SK-N-SH (cell line): Measurements from ENCODE around the gene ARID4A. TPM values are rescaled to one million over a fixed set of nuclear protein-coding genes. Genes with fewer than 3 reads are reported as not detected.

Experiments
- CTCF ChIA-PET: fragments of 300-600, 350-600 bp; formaldehyde crosslinking; extraction: SDS; loops from one replicate; lab custom pipeline; 2021; lab: Yijun Ruan, JAX
- POLR2A ChIA-PET: fragments of 350-600 bp; sonication (Branson Sonifier 250); formaldehyde crosslinking; extraction: SDS; loops from one replicate; lab custom pipeline; 2020; ENCODE audit warnings: antibody characterized with exemption, inconsistent platforms; lab: Yijun Ruan, JAX
- DNase-seq: peaks from one replicate; pipeline ENCODE4 v3.0.0; 2012
- H2AFZ ChIP-seq: fragments of 200-600 bp; sonication (generic); 2 replicates; pipeline ENCODE4 v1.8.1; 2016; ENCODE audit warnings: antibody characterized with exemption, mild to moderate bottlenecking, low read depth
- H3F3A ChIP-seq: fragments of 200-600 bp; sonication (generic); replicated peaks from 2 replicates; pipeline ENCODE3; 2016; ENCODE audit warnings: antibody characterized with exemption, mild to moderate bottlenecking; ENCODE audit not compliant: insufficient read depth
- H3K27ac ChIP-seq, 2 experiments: fragments of 200-500 bp in 1 of 2; fragments of 200-600 bp in 1 of 2; sonication (Bioruptor generic) in 1 of 2; sonication (generic), shearing (Covaris generic) in 1 of 2; 2 replicates each; pipeline versions ENCODE4 v1.5.1 to v1.6.1; 2014 to 2016; ENCODE audit warnings: low read depth in 2 of 2, inconsistent platforms in 1 of 2, low read length in 1 of 2, mild to moderate bottlenecking in 1 of 2, mixed read lengths in 1 of 2
- H3K27me3 ChIP-seq: fragments of 200-600 bp; sonication (generic), shearing (Covaris generic); 2 replicates; pipeline ENCODE4 v1.6.1; 2016; ENCODE audit warnings: mixed run types; ENCODE audit not compliant: insufficient read depth
- H3K36me3 ChIP-seq, 2 experiments: fragments of 200-500 bp in 1 of 2; fragments of 200-600 bp in 1 of 2; sonication (Bioruptor generic) in 1 of 2; sonication (generic) in 1 of 2; replicated peaks in 1 of 2; 2 replicates each; pipeline versions ENCODE3 to v1.5.1; 2014 to 2016; ENCODE audit warnings: low read length in 1 of 2, mild to moderate bottlenecking in 1 of 2; ENCODE audit not compliant: insufficient read depth in 2 of 2, control insufficient read depth in 1 of 2
- H3K4me1 ChIP-seq, 2 experiments: fragments of 200-500 bp in 1 of 2; fragments of 200-600 bp in 1 of 2; sonication (Bioruptor generic) in 1 of 2; sonication (generic), shearing (Covaris generic) in 1 of 2; 2 replicates each; pipeline versions ENCODE4 v1.5.1 to v1.6.1; 2014 to 2016; ENCODE audit warnings: low read depth in 1 of 2, low read length in 1 of 2, mixed run types in 1 of 2; ENCODE audit not compliant: insufficient read depth in 2 of 2, control insufficient read depth in 1 of 2
- H3K4me2 ChIP-seq: fragments of 200-600 bp; sonication (generic), shearing (Covaris generic); 2 replicates; pipeline ENCODE4 v1.6.1; 2017; ENCODE audit warnings: mixed run types
- H3K4me3 ChIP-seq, 2 experiments: fragments of 200-500 bp in 1 of 2; fragments of 200-600 bp in 1 of 2; sonication (Bioruptor generic) in 1 of 2; sonication (generic), shearing (Covaris generic) in 1 of 2; 2 replicates each; pipeline versions ENCODE4 v1.5.1 to v1.8.1; 2014 to 2016; ENCODE audit warnings: low read depth in 2 of 2, inconsistent platforms in 1 of 2, low read length in 1 of 2, mild to moderate bottlenecking in 1 of 2, mixed read lengths in 1 of 2, moderate library complexity in 1 of 2
- H3K79me2 ChIP-seq: fragments of 200-600 bp; sonication (generic); 2 replicates; pipeline ENCODE4 v1.8.1; 2017; ENCODE audit warnings: mild to moderate bottlenecking; ENCODE audit not compliant: insufficient read depth
- H3K9ac ChIP-seq: fragments of 200-600 bp; sonication (generic); 2 replicates; pipeline ENCODE4 v1.6.1; 2017; ENCODE audit warnings: mixed run types
- H3K9me2 ChIP-seq: fragments of 200-600 bp; sonication (generic); 2 replicates; pipeline ENCODE4 v1.6.1; 2017; ENCODE audit warnings: mixed run types
- H3K9me3 ChIP-seq: fragments of 200-600 bp; sonication (generic); 2 replicates; pipeline ENCODE4 v1.6.1; 2017; ENCODE audit warnings: mixed run types, mild to moderate bottlenecking, moderate library complexity
- H4K20me1 ChIP-seq: fragments of 200-600 bp; sonication (generic); 2 replicates; pipeline ENCODE4 v1.6.1; 2017; ENCODE audit warnings: mild to moderate bottlenecking, mixed run types; ENCODE audit not compliant: insufficient read depth
- ELF1 ChIP-seq: IDR thresholded peaks from 2 replicates; pipeline ENCODE4 v1.4.0; 2012
- GABPA ChIP-seq: IDR thresholded peaks from 2 replicates; pipeline ENCODE4 v1.4.0; 2012; ENCODE audit warnings: low read depth, mild to moderate bottlenecking
- MXI1 ChIP-seq: IDR thresholded peaks from 2 replicates; pipeline ENCODE4 v1.6.1; 2012; ENCODE audit warnings: mild to moderate bottlenecking, low read depth, low read length, improper control_type of control experiment
- RCOR1 ChIP-seq: fragments of 150-350 bp; IDR thresholded peaks from 2 replicates; pipeline ENCODE4 v1.6.1; 2017; ENCODE audit warnings: antibody characterized with exemption, low read length
- YY1 ChIP-seq: IDR thresholded peaks from 2 replicates; pipeline ENCODE4 v1.4.0; 2012; ENCODE audit warnings: low read depth, mild to moderate bottlenecking
- ZBTB33 ChIP-seq: IDR thresholded peaks from 2 replicates; pipeline ENCODE4 v1.4.0; 2012; ENCODE audit warnings: low read depth, borderline replicate concordance
- WGBS: methylation state at CpG from one replicate; pipeline ENCODE4 v1.1.6; 2017; ENCODE audit warnings: low lambda C conversion rate; 5-methylcytosine and 5-hydroxymethylcytosine counted together
- polyA plus RNA-seq, 3 experiments: library from polyadenylated mRNA; depleted of rRNA; stranded (reverse); fragments of >200 nt; gene quantifications; 2 replicates each; pipeline ENCODE4 v1.2.3, GENCODE V29; 2012
- TF ChIP-seq, protein P1 (sequence below): fragments of 150-350 bp; IDR thresholded peaks from 2 replicates; pipeline ENCODE4 v1.6.1; 2017; ENCODE audit warnings: antibody characterized with exemption, low read length, low read depth, borderline replicate concordance

ARID4A gene
- polyA plus RNA-seq, 1 of the 3 experiments (the other 2 are of a cell fraction), result 4.6 TPM

- peaks cover 2 to 6% of the 10 kb centered on the region in 2 experiments; a peak in 2 of 4 replicates for H3K4me1 ChIP-seq
- ChIA-PET POLR2A (no interaction called here), CTCF (interaction anchor here (1.1 kb wide), 1 partner anchor 8 kb away, joined by 3 read pairs; no protein-coding TSS in a partner anchor)
- H3K27ac ChIP-seq, result peak overlapping the region; percentile 50 to 90
- peak overlapping the region; percentile 85 for H3K4me2 ChIP-seq
- peaks cover 29% of the 10 kb centered on the region for H4K20me1 ChIP-seq
- no peaks in the 10 kb centered on the region for H3K9me3 ChIP-seq
- no peaks in the 10 kb centered on the region for H3K27me3 ChIP-seq
- peaks cover 32 to 42% of the 10 kb centered on the region in 2 experiments for H3K36me3 ChIP-seq
- H3K9ac ChIP-seq, result peak overlapping the region; percentile 75
- peaks cover 75% of the 10 kb centered on the region for H3K79me2 ChIP-seq
- peak overlapping the region; percentile 61; the same call in 1 of the 2 replicates for H2AFZ ChIP-seq
- WGBS, result 3% methylated on average over 33 of the region's 48 CpGs
- TF ChIP-seq, protein P1, sequence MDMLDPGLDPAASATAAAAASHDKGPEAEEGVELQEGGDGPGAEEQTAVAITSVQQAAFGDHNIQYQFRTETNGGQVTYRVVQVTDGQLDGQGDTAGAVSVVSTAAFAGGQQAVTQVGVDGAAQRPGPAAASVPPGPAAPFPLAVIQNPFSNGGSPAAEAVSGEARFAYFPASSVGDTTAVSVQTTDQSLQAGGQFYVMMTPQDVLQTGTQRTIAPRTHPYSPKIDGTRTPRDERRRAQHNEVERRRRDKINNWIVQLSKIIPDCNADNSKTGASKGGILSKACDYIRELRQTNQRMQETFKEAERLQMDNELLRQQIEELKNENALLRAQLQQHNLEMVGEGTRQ, result no peak
- peak; percentile 10; the same call in 1 of the 2 replicates for TF ChIP-seq RCOR1
- DNase-seq, result no peak
- H3K4me3 ChIP-seq, result peak overlapping the region; percentile 91 to 100
- H3K9me2 ChIP-seq, result no peaks in the 10 kb centered on the region
- peaks cover 6% of the 10 kb centered on the region for H3F3A ChIP-seq
These were observed 1.3 kb downstream of the ARID4A start for GRCh38 chr14:58299401-58300330.

- no peak overlapping the region for H3K27ac ChIP-seq
- CTCF ChIA-PET, result no interaction called here
These were observed 3.1 kb downstream of the ARID4A start for GRCh38 chr14:58301416-58301815.

More at GRCh38 chr14:58301416-58301815, 3.1 kb downstream of the ARID4A start:
- Histone ChIP-seq H3K9ac (no peak overlapping the region), H3K9me2 (no peaks in the 10 kb centered on the region), H4K20me1 (peaks cover 11% of the 10 kb centered on the region), H3K27me3 (no peaks in the 10 kb centered on the region), H3K36me3 (peaks cover 42 to 47% of the 10 kb centered on the region in 2 experiments), H3F3A (peaks cover 6% of the 10 kb centered on the region), H3K4me2 (no peak overlapping the region), H3K79me2 (peaks cover 65% of the 10 kb centered on the region), H3K4me1 (peaks cover 4 to 6% of the 10 kb centered on the region in 2 experiments; a peak in 2 of 4 replicates), H3K9me3 (no peaks in the 10 kb centered on the region), H2AFZ (no peak overlapping the region), H3K4me3 (no peak overlapping the region)
- TF ChIP-seq GABPA, result no peak
- TF ChIP-seq ZBTB33, result no peak
- TF ChIP-seq, protein P1, result no peak
- TF ChIP-seq ELF1, result no peak
- no peak for TF ChIP-seq YY1
- no peak for TF ChIP-seq MXI1
- 97% methylated on average over 3 of the region's 3 CpGs for WGBS
- POLR2A ChIA-PET, result no interaction called here
- DNase-seq, result no peak
